ENCODE data around the gene INS. TPM values are rescaled to one million over a fixed set of nuclear protein-coding genes. Genes with fewer than 3 reads are reported as not detected.

Gene INS
- total and polyA plus RNA-seq, 11 donors = 0.67 to 1.8 TPM; not detected in 9

DNA sequence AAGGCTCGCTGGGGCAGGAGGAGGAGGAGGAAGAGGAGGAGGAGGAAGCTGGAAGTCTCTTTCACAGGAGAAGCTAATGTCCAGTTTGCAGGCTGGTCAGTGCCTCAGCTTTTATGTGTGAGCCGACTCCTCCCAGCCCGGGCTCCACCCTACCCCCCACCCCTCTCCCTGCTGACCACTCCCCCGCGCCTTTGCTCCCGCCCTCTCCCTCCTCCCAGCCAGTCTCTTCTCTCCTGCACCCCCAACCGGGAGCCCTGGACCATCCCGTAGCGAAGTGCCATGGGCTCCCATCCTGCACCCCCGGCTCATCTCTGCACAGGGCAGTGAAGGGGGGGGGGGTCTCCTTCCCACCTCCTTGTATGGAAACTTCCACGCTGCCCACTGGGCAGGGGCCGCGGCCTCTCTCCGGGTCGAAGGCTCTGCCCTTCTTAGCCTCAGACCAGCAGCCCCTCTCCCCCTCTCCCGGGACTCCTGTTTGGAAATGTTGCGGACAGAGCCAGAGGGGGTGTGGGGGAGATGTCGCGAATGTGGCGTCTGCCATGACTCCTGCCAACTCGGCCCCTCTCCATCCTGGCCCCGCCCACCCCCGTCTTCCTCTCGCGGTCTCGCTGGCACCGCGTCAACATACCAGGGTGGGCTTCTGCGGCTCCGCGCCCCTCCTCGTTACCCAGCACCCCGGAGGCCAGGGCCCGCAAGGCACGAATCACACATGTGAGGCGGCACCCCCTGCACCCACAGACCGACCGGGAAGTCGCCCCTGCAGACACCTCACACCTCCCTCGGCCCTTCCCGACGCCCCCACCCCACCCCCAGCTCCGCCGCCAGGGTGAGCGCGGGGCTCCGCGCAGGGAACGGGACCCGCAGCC lies 23.6 kb downstream of the INS start:
- ATAC-seq = peak; percentile 70 to 89 (median 76)
- peak overlapping the region; percentile 35 to 68 (median 54) for H3K4me3 ChIP-seq
- TF ChIP-seq POLR2A (IDR thresholded peaks at IDR 0.05) = peak in 1 of 2 donors; percentile 65
- TF ChIP-seq, protein P1, sequence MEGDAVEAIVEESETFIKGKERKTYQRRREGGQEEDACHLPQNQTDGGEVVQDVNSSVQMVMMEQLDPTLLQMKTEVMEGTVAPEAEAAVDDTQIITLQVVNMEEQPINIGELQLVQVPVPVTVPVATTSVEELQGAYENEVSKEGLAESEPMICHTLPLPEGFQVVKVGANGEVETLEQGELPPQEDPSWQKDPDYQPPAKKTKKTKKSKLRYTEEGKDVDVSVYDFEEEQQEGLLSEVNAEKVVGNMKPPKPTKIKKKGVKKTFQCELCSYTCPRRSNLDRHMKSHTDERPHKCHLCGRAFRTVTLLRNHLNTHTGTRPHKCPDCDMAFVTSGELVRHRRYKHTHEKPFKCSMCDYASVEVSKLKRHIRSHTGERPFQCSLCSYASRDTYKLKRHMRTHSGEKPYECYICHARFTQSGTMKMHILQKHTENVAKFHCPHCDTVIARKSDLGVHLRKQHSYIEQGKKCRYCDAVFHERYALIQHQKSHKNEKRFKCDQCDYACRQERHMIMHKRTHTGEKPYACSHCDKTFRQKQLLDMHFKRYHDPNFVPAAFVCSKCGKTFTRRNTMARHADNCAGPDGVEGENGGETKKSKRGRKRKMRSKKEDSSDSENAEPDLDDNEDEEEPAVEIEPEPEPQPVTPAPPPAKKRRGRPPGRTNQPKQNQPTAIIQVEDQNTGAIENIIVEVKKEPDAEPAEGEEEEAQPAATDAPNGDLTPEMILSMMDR (IDR thresholded peaks at IDR 0.05) = no peak
- 1 to 2% (median 2%) methylated on average over 39 to 50 of the region's 50 CpGs for WGBS, 4 donors
- H3K36me3 ChIP-seq = peaks cover 0 to 8% (median 0%) of the 10 kb centered on the region in 9 donors
- peak overlapping the region in 11 of 12 donors; percentile 32 to 80 (median 72) for H3K27ac ChIP-seq
- no peaks in the 10 kb centered on the region for H3K9me3 ChIP-seq
- H3K27me3 ChIP-seq = peaks cover 23 to 74% (median 58%) of the 10 kb centered on the region in 9 donors
- peaks cover 0 to 43% (median 5%) of the 10 kb centered on the region in 12 donors for H3K4me1 ChIP-seq
- DNase-seq = peak; percentile 70 to 84 (median 81)
- intact Hi-C loops (cut with DNase I) = loop anchor here in 8 of 10 donors (1.0 to 5.0 kb wide), 3 partner anchors 35 to 40 kb away; no protein-coding TSS in a partner anchor

DNA sequence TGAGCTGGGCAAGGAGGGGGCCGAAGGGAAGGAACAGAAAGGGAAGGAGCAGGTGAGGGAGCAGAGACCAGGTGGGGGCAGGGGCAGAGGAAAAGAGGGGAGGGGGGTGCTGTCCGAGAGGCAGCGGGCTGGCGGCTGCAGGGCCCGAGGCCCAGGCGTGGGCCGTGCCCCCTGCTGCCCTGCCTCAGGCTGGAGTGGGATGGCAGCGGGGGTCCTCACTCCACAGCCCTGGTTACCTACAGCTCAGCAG lies 24.1 kb downstream of the INS start:
- DNase-seq = no peak
- peaks cover 0 to 8% (median 0%) of the 10 kb centered on the region in 9 donors for H3K36me3 ChIP-seq
- ATAC-seq = peak in 1 of 4 donors; percentile 3
- peaks cover 19 to 69% (median 57%) of the 10 kb centered on the region in 9 donors for H3K27me3 ChIP-seq
- H3K4me1 ChIP-seq = peaks cover 0 to 43% (median 5%) of the 10 kb centered on the region in 12 donors
- no peaks in the 10 kb centered on the region for H3K9me3 ChIP-seq
- peak overlapping the region in 11 of 12 donors; percentile 35 to 68 (median 55) for H3K4me3 ChIP-seq
- TF ChIP-seq POLR2A (IDR thresholded peaks at IDR 0.05) = no peak
- TF ChIP-seq, protein P1 (IDR thresholded peaks at IDR 0.05) = no peak
- intact Hi-C loops (cut with DNase I) = loop anchor here in 8 of 10 donors (1.0 to 5.0 kb wide), 3 partner anchors 35 to 40 kb away; no protein-coding TSS in a partner anchor
- H3K27ac ChIP-seq = peak overlapping the region in 3 of 12 donors; percentile 5 to 57 (median 18)
- 27 to 48% (median 32%) methylated on average over 8 of the region's 8 CpGs for WGBS, 4 donors

DNA sequence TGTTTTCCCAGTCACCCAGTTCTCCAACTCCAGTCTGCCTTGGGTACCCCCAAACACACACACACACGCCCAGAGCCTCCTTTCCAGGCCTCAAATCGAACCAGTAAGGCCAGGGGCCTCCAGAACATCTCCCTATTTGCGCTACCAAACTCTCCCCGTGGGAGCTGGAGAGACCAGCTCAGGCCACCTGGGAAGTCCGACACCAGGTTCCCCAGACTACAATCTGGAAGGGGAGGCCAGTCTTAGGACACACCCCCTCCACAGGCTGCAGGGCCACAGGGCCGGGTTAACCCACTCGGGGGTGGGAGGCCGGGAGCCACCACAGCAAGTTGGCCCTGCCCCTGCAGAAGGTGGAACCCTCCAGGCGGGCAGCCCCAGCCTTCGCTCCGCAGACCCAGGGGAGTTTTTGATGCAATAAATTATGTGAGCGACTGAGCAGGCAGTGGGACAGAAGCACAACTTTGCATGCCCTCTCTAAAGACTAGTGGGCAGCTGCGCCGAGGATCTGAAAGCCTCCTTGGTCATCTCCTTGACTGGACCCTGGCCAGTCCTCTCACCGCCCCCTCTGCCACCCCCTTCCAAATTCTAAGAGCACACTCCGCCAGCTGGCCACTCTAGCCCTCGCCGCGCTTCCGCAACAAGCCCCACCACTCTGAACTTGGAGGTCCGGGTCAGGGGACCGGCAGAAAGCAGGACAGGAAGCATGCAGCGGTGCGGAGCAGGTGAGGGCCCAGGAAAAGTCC lies 24.6 kb downstream of the INS start:
- H3K27me3 ChIP-seq = peaks cover 18 to 64% (median 52%) of the 10 kb centered on the region in 9 donors
- peaks cover 0 to 43% (median 5%) of the 10 kb centered on the region in 12 donors for H3K4me1 ChIP-seq
- peak overlapping the region in 3 of 12 donors; percentile 5 to 57 (median 18) for H3K27ac ChIP-seq
- DNase-seq (peak in 2 of 5 donors; percentile 15 to 53), ATAC-seq (no peak)
- TF ChIP-seq POLR2A (IDR thresholded peaks at IDR 0.05) = no peak
- TF ChIP-seq, protein P1 (IDR thresholded peaks at IDR 0.05) = no peak
- H3K9me3 ChIP-seq = no peaks in the 10 kb centered on the region
- peaks cover 0 to 8% (median 0%) of the 10 kb centered on the region in 9 donors for H3K36me3 ChIP-seq
- intact Hi-C loops (cut with DNase I) = loop anchor here in 7 of 10 donors (5.0 kb wide), 2 partner anchors 34 to 39 kb away; no protein-coding TSS in a partner anchor
- peak overlapping the region in 11 of 12 donors; percentile 35 to 68 (median 55) for H3K4me3 ChIP-seq
- WGBS, 4 donors = 55 to 62% (median 57%) methylated on average over 21 to 24 of the region's 24 CpGs
